A549 (cell line): Measurements from ENCODE around the gene ETNPPL. TPM values are rescaled to one million over a fixed set of nuclear protein-coding genes. Genes with fewer than 3 reads are reported as not detected.

Source experiments
- ATAC-seq, 2 experiments: fragments of 200-7000 bp in 1 of 2; fragments of >200 bp in 1 of 2; cut with Nextera tagmentation in 1 of 2; cut with Tn5 transposase in 1 of 2; 3 replicates each; pipeline versions ENCODE4 v1.8.0 to v1.9.1; 2018 to 2020; ENCODE audit warnings: mild to moderate bottlenecking in 1 of 2, moderate library complexity in 1 of 2
- CTCF ChIA-PET: fragments of 300-600 bp; sonication (Branson Sonifier 250); formaldehyde crosslinking; extraction: SDS; loops from one replicate; lab custom pipeline; 2021; ENCODE audit warnings: antibody characterized with exemption, inconsistent platforms; lab: Yijun Ruan, JAX
- POLR2A ChIA-PET: fragments of 350-600 bp; formaldehyde crosslinking; extraction: SDS; loops from one replicate; lab custom pipeline; 2021; ENCODE audit warnings: antibody characterized with exemption, inconsistent platforms; lab: Yijun Ruan, JAX
- DNase-seq, 2 experiments: peaks; one replicate each; pipeline versions ENCODE4 v3.0.0 to v3.0.0-alpha.2; 2011 to 2016; ENCODE audit warnings: low read depth in 1 of 2, low spot score in 1 of 2
- FAIRE-seq: peaks from 2 replicates; lab custom pipeline; 2011; peaks lifted over from hg19 to GRCh38; lab: Jason Lieb, UNC
- H3K27ac ChIP-seq, 2 experiments: fragments of >200 bp; sonication (Bioruptor Twin); formaldehyde crosslinking; 3 replicates each; pipeline ENCODE4 v1.5.1; 2016 to 2017
- H3K4me1 ChIP-seq: fragments of >200 bp; sonication (Bioruptor Twin); formaldehyde crosslinking; 3 replicates; pipeline ENCODE4 v1.6.1; 2016
- H3K4me2 ChIP-seq: fragments of >200 bp; sonication (Bioruptor Twin); formaldehyde crosslinking; 3 replicates; pipeline ENCODE4 v1.6.1; 2016
- H3K4me3 ChIP-seq: fragments of >200 bp; sonication (Bioruptor Twin); formaldehyde crosslinking; 3 replicates; pipeline ENCODE4 v1.5.1; 2016
- H3K9me3 ChIP-seq: fragments of >200 bp; sonication (Bioruptor Twin); formaldehyde crosslinking; 3 replicates; pipeline ENCODE4 v1.6.1; 2016
- BHLHE40 ChIP-seq: IDR thresholded peaks from 2 replicates; pipeline ENCODE4 v1.6.1; 2012; ENCODE audit warnings: low read depth, low read length, inconsistent platforms
- CBX2 ChIP-seq: fragments of 200-600 bp; sonication (generic); IDR thresholded peaks from 2 replicates; pipeline ENCODE4 v1.6.1; 2016; ENCODE audit warnings: low read depth, mild to moderate bottlenecking, borderline replicate concordance
- CBX8 ChIP-seq: fragments of 200-600 bp; sonication (generic); IDR thresholded peaks from 2 replicates; pipeline ENCODE4 v1.6.1; 2016
- CEBPB ChIP-seq, 2 experiments: fragments of >200 bp in 1 of 2; sonication (Bioruptor Twin) in 1 of 2; formaldehyde crosslinking in 1 of 2; IDR thresholded peaks; 2 replicates each; pipeline ENCODE4 v1.6.1; 2012 to 2016
- CHD4 ChIP-seq: fragments of 200-600 bp; sonication (generic); IDR thresholded peaks from 2 replicates; pipeline ENCODE4 v1.6.1; 2016; ENCODE audit warnings: antibody characterized with exemption, mild to moderate bottlenecking, borderline replicate concordance
- EP300 ChIP-seq, 2 experiments: fragments of >200 bp; sonication (Bioruptor Twin); formaldehyde crosslinking; IDR thresholded peaks; 2 replicates in 1 of 2; 3 replicates in 1 of 2; pipeline ENCODE4 v1.6.1; 2016 to 2017
- ESRRA ChIP-seq: fragments of 150-350 bp; IDR thresholded peaks from 2 replicates; pipeline ENCODE4 v1.6.1; 2014; ENCODE audit warnings: mild to moderate bottlenecking, low read length, borderline replicate concordance
- HDAC2 ChIP-seq: fragments of 200-600 bp; sonication (generic); IDR thresholded peaks from 2 replicates; pipeline ENCODE4 v1.6.1; 2016
- HOXB5 ChIP-seq: fragments of 250-450 bp; sonication (Bioruptor Pico); IDR thresholded peaks from 2 replicates; pipeline ENCODE4 v1.5.0; 2020; ENCODE audit warnings: mild to moderate bottlenecking, moderate library complexity
- KDM1A ChIP-seq: fragments of 200-600 bp; sonication (generic); IDR thresholded peaks from 2 replicates; pipeline ENCODE4 v1.6.1; 2016; ENCODE audit warnings: low read depth, mild to moderate bottlenecking
- KDM5A ChIP-seq: fragments of 200-600 bp; sonication (generic); IDR thresholded peaks from 2 replicates; pipeline ENCODE4 v1.6.1; 2016; ENCODE audit warnings: antibody characterized with exemption, mild to moderate bottlenecking
- MAZ ChIP-seq: fragments of 150-350 bp; IDR thresholded peaks from 2 replicates; pipeline ENCODE4 v1.6.1; 2014; ENCODE audit warnings: antibody characterized with exemption, low read depth, low read length, borderline replicate concordance
- MYC ChIP-seq: IDR thresholded peaks from 2 replicates; pipeline ENCODE4 v1.6.1; 2012; ENCODE audit warnings: mild to moderate bottlenecking, inconsistent platforms, low read length, improper control_type of control experiment, borderline replicate concordance
- NFE2L2 ChIP-seq: fragments of 150-350 bp; conservative IDR thresholded peaks from 2 replicates; pipeline ENCODE4 v1.6.1; 2014; ENCODE audit warnings: low read length
- NPAS2 ChIP-seq: fragments of 250-450 bp; sonication (Bioruptor Pico); IDR thresholded peaks from 2 replicates; pipeline ENCODE4 v1.8.0; 2022; ENCODE audit warnings: mild to moderate bottlenecking, moderate library complexity, borderline replicate concordance
- POLR2AphosphoS2 ChIP-seq: conservative IDR thresholded peaks from 2 replicates; pipeline ENCODE4 v1.6.1; 2012; ENCODE audit warnings: low read length, improper control_type of control experiment, inconsistent platforms
- RARB ChIP-seq: fragments of 250-450 bp; sonication (Bioruptor Pico); IDR thresholded peaks from 2 replicates; pipeline ENCODE4 v1.8.0; 2021; ENCODE audit warnings: mild to moderate bottlenecking, moderate library complexity
- RCOR1 ChIP-seq: fragments of 150-350 bp; IDR thresholded peaks from 2 replicates; pipeline ENCODE4 v1.6.1; 2014; ENCODE audit warnings: antibody characterized with exemption, low read length, low read depth
- RFX5 ChIP-seq: fragments of 450-650 bp; IDR thresholded peaks from 2 replicates; pipeline ENCODE4 v1.7.1; 2014; ENCODE audit warnings: antibody characterized with exemption, mild to moderate bottlenecking, moderate library complexity
- RNF2 ChIP-seq: fragments of 200-600 bp; sonication (generic); IDR thresholded peaks from 2 replicates; pipeline ENCODE4 v1.6.1; 2016; ENCODE audit warnings: low read depth, mild to moderate bottlenecking, antibody characterized with exemption, moderate library complexity, borderline replicate concordance
- SREBF2 ChIP-seq: fragments of 450-650 bp; IDR thresholded peaks from 2 replicates; pipeline ENCODE4 v1.6.1; 2014; ENCODE audit warnings: mild to moderate bottlenecking, moderate library complexity
- TFCP2L1 ChIP-seq: fragments of 250-450 bp; sonication (Bioruptor Pico); IDR thresholded peaks from 2 replicates; pipeline ENCODE4 v1.5.0; 2021; ENCODE audit warnings: mild to moderate bottlenecking
- ZC3H11A ChIP-seq: fragments of 450-650 bp; IDR thresholded peaks from 2 replicates; pipeline ENCODE4 v1.6.1; 2014; ENCODE audit warnings: antibody characterized with exemption, mild to moderate bottlenecking
- ZFP36 ChIP-seq: fragments of 450-650 bp; IDR thresholded peaks from 2 replicates; pipeline ENCODE4 v1.6.1; 2014; ENCODE audit warnings: borderline replicate concordance; ENCODE audit not compliant: partially characterized antibody
- WGBS: methylation state at CpG from one replicate; pipeline ENCODE4 v1.1.6; 2017; ENCODE audit errors: missing lambda C conversion rate; 5-methylcytosine and 5-hydroxymethylcytosine counted together
- polyA plus RNA-seq, 4 experiments: library from polyadenylated mRNA; depleted of rRNA in 3 of 4; stranded (reverse); fragments of >200 nt; fragmentation: RNase III in 1 of 4; extraction: RNeasy Plus Mini Kit Qiagen cat#74134 plus additional on column Dnase treatment in 1 of 4; gene quantifications; 2 replicates in 3 of 4; 3 replicates in 1 of 4; pipeline ENCODE4 v1.2.3, GENCODE V29; 2011 to 2017
- TF ChIP-seq, protein P1 (sequence below): fragments of >200 bp; sonication (Bioruptor Twin); formaldehyde crosslinking; IDR thresholded peaks from 2 replicates; pipeline ENCODE4 v1.6.1; 2016
- TF ChIP-seq, protein P2 (sequence below): IDR thresholded peaks from 2 replicates; pipeline ENCODE4 v1.6.1; 2012; ENCODE audit warnings: low read depth, borderline replicate concordance
- TF ChIP-seq, protein P3 (sequence below): fragments of 450-650 bp; IDR thresholded peaks from 2 replicates; pipeline ENCODE4 v1.6.1; 2014; ENCODE audit warnings: antibody characterized with exemption
- TF ChIP-seq, protein P4 (sequence below): fragments of 250-450 bp; sonication (Bioruptor Pico); IDR thresholded peaks from 2 replicates; pipeline ENCODE4 v1.5.0; 2021; ENCODE audit warnings: mild to moderate bottlenecking, moderate library complexity, borderline replicate concordance
- TF ChIP-seq, protein P5 (sequence below): fragments of >200 bp; sonication (Bioruptor Twin); formaldehyde crosslinking; IDR thresholded peaks from 3 replicates; pipeline ENCODE4 v1.6.1; 2016

ETNPPL gene
- polyA plus RNA-seq, 2 of the 4 experiments (the other 2 are of a cell fraction): not detected

DNA sequence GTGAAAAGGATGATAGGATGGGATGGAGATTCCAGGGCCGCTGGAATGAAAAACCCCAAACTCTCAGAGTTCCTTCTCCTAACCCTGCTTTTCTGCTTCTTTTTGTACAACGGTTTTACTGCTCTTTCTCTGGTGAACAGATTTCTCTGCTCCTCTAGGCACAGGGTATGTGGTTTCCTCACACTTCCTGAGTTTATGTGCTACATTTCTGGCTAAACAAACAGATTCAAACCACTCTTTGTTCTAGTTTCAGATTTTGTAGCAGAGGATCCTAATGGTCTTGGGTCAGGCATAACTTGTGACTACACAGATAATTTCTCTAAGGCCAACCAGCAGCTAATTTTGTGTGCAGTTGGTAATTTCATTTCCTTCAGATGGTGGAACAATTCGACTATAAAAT, 59.9 kb downstream of the ETNPPL start:
- DNase-seq (no peak), ATAC-seq (no peak), FAIRE-seq (no peak)
- no peaks in the 10 kb centered on the region for H3K4me1 ChIP-seq
- TF ChIP-seq KDM5A (no peak), ZC3H11A (no peak), RCOR1 (no peak), TFCP2L1 (no peak), KDM1A (no peak), HOXB5 (CRISPR knock-in tag) (no peak), CEBPB (IDR thresholded peaks at IDR 0.05) (no peak), BHLHE40 (no peak), RARB (CRISPR knock-in tag) (no peak), ZFP36 (no peak), CHD4 (no peak), HDAC2 (no peak), EP300 (IDR thresholded peaks at IDR 0.05) (no peak), RFX5 (no peak)
- TF ChIP-seq, protein P1, sequence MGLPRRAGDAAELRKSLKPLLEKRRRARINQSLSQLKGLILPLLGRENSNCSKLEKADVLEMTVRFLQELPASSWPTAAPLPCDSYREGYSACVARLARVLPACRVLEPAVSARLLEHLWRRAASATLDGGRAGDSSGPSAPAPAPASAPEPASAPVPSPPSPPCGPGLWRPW: no peak
- TF ChIP-seq, protein P2, sequence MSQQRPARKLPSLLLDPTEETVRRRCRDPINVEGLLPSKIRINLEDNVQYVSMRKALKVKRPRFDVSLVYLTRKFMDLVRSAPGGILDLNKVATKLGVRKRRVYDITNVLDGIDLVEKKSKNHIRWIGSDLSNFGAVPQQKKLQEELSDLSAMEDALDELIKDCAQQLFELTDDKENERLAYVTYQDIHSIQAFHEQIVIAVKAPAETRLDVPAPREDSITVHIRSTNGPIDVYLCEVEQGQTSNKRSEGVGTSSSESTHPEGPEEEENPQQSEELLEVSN: no peak
- TF ChIP-seq, protein P3, sequence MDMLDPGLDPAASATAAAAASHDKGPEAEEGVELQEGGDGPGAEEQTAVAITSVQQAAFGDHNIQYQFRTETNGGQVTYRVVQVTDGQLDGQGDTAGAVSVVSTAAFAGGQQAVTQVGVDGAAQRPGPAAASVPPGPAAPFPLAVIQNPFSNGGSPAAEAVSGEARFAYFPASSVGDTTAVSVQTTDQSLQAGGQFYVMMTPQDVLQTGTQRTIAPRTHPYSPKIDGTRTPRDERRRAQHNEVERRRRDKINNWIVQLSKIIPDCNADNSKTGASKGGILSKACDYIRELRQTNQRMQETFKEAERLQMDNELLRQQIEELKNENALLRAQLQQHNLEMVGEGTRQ: no peak
- TF ChIP-seq, protein P4, sequence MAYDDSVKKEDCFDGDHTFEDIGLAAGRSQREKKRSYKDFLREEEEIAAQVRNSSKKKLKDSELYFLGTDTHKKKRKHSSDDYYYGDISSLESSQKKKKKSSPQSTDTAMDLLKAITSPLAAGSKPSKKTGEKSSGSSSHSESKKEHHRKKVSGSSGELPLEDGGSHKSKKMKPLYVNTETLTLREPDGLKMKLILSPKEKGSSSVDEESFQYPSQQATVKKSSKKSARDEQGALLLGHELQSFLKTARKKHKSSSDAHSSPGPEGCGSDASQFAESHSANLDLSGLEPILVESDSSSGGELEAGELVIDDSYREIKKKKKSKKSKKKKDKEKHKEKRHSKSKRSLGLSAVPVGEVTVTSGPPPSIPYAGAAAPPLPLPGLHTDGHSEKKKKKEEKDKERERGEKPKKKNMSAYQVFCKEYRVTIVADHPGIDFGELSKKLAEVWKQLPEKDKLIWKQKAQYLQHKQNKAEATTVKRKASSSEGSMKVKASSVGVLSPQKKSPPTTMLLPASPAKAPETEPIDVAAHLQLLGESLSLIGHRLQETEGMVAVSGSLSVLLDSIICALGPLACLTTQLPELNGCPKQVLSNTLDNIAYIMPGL: no peak
- CTCF ChIA-PET: no interaction called here
- H3K9me3 ChIP-seq: no peaks in the 10 kb centered on the region
- WGBS: 0% methylated on average over 3 of the region's 3 CpGs
- POLR2A ChIA-PET: no interaction called here
- H3K4me3 ChIP-seq: no peak overlapping the region
- H3K27ac ChIP-seq: no peak overlapping the region
- no peak overlapping the region for H3K4me2 ChIP-seq

DNA sequence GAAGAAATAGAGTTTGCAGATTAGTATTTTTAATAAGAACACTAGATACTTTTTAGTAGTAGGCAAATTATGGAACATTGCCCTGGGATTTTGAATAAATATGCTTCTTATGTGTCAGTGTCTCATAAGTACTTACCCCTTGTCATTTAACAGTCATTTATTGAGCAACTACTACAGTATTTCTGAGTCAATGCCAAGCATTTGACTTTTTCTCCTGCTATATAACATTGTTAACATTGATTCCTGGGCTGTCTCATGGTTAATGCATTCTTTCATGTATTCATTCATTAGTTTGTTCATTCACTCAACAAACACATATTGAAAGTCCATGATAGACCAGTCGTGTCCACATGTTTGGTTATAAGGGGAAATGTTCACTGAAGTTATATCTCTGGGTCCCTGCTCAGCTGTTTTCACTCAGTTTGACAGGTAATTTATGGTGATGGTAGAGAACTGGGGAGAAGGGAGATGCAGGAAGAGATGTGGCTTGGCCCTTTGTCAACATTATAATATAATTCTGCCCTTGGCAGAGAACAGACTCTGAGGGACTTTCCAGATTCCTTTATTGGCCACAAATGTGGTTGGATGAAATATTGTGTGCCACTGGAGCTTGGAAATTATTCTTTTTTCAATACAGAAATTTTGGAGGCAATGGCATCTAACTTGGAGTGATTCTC, 62.6 kb downstream of the ETNPPL start:
- ChIA-PET POLR2A (no interaction called here), CTCF (no interaction called here)
- WGBS: 0% methylated on average over 1 of the region's 1 CpG

More for the DNA sequence above, 62.6 kb downstream of the ETNPPL start:
- FAIRE-seq (no peak), DNase-seq (no peak), ATAC-seq (no peak)
- Histone ChIP-seq H3K4me2 (no peak overlapping the region), H3K9me3 (no peaks in the 10 kb centered on the region), H3K4me1 (no peaks in the 10 kb centered on the region), H3K4me3 (no peak overlapping the region), H3K27ac (no peak overlapping the region)
- TF ChIP-seq MAZ (no peak), RARB (CRISPR knock-in tag) (no peak), HOXB5 (CRISPR knock-in tag) (no peak), POLR2AphosphoS2 (no peak), NPAS2 (CRISPR knock-in tag) (no peak), CBX2 (no peak), ESRRA (no peak), NFE2L2 (no peak), SREBF2 (no peak), RNF2 (no peak), MYC (no peak), CBX8 (no peak)
- TF ChIP-seq, protein P5, sequence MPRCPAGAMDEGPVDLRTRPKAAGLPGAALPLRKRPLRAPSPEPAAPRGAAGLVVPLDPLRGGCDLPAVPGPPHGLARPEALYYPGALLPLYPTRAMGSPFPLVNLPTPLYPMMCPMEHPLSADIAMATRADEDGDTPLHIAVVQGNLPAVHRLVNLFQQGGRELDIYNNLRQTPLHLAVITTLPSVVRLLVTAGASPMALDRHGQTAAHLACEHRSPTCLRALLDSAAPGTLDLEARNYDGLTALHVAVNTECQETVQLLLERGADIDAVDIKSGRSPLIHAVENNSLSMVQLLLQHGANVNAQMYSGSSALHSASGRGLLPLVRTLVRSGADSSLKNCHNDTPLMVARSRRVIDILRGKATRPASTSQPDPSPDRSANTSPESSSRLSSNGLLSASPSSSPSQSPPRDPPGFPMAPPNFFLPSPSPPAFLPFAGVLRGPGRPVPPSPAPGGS: no peak
